Measurements from ENCODE around the gene IRX3. TPM values are rescaled to one million over a fixed set of nuclear protein-coding genes. Genes with fewer than 3 reads are reported as not detected.
"Not testable (repeated sequence)": the region's sequence is repeated elsewhere in the genome, so short reads cannot be mapped to it uniquely, and the experiment has no call there.

The IRX3 gene
- total RNA-seq, 1 donor from 2014 or later, result 38.9 TPM

DNA sequence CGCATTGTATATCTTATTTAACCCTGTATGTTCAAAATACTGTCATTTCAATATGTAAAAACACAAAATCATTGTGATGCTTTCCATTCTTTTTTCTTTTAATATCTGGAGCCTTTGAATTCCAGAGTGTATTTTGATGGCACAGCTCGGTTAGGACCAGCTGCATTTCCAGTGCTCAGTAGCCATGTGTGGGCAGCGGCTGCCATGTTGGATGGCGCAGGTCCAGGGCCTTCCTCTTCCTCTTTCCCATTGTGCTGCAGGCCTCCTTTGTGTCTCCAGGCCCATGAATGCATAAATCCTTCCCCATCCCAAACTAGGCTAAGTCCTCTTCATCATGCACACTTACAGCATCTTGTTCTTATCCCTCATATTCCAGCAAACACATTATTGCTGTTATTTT is 13.0 kb downstream of the IRX3 start:
- no peak for ATAC-seq

DNA sequence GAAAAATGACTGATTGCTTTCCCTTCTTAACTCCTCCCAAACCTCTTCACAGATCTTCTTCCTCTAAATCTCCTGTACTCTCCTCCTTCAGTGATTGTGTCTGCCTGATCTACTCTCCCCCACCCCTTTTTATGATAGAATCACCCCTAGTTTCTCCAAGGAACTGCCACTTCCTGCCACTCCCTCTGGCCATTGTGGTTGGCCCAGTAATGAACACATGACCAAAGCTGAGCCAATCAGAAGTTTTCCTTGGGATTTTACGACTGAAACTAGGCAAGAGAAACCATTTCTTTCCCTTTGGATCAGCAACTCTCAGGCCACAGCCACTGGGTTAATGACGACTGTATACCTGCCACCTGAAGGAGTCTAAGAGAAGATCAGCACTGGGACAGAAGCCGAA is 15.9 kb downstream of the IRX3 start:
- no peak for ATAC-seq

DNA sequence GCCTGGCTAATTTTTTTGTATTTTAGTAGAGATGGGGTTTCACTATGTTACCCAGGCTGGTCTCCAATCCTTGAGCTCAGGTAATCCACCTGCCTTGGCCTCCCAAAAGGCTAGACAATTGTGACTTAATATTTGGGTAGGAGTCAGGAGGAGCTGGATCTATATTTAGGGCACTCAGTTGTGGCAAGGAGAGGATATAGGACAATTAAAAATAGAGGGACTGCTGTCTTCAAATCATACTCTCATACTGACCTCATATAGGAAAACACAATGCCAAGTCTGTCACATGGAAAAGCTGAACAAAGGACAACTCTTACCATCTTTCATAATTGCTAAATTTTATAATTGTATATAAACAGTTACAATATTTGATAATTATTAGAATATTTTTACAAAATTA is 17.1 kb downstream of the IRX3 start:
- ATAC-seq, result no peak

DNA sequence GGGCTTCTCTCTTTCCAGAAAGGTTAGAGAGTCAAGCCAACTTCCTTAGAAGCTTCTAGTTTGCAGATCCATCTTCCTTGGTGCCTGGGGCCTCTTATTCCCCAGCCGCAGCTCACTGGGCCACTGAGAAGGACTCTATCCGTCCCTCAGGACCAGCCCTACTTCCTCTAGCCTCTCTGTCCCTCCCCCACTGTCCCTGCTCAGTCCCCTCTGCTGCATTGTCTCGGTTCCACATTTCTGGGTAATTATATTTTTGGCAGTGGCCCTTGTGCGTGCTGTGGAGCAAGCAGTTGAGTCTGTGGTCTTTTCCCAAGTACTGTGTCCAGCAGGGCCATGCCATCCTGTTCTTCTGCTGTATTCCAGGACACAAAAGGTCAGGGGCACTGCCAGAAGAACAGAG is 17.8 kb downstream of the IRX3 start:
- no peak for ATAC-seq

DNA sequence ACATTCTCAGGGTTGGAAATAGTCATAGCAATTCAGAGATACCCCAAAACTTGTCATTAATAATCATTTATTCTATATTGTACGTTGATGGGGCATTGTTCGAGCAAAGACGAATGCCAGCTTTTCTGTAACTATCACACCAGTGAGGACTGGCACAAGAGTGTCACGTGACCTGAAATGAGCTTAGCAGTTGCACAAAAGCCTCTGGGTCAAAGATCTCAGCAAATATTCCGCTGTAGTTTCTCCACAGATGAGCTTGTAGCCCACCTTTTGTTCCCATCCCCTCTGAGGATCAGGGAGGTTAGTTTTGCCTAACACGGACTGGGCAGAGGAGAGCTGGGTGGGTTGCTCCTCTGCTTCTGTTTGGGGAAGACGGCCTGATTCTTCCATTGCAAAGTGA is 18.2 kb downstream of the IRX3 start:
- ATAC-seq, result no peak

DNA sequence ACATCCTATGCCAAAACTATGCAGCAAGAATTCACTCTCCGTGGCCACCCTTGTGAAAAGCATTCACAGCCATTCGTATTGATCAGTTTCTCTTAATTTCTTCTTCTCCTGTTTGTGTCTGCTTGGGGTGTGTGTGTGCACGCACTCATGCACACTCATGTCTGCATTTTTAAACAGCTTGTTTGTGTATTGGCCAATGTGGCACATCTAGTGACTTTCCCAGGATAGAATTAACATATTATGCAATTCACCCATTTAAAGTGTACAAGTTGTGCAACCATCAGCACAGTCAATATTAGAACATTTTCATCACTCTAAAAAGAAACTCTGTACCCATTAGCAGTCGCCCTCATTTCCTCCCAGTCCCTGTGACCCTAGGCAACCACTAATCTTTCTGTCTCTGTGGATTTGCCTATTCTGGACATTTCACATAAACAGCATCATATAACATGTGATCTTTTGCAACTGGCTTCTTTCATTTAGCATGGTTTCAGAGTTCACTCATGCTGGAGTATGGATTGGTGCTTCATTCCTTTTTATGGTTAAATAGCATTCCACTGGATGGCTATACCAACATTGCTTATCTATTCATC is 20.1 kb downstream of the IRX3 start:
- peak; percentile 68 for ATAC-seq

DNA sequence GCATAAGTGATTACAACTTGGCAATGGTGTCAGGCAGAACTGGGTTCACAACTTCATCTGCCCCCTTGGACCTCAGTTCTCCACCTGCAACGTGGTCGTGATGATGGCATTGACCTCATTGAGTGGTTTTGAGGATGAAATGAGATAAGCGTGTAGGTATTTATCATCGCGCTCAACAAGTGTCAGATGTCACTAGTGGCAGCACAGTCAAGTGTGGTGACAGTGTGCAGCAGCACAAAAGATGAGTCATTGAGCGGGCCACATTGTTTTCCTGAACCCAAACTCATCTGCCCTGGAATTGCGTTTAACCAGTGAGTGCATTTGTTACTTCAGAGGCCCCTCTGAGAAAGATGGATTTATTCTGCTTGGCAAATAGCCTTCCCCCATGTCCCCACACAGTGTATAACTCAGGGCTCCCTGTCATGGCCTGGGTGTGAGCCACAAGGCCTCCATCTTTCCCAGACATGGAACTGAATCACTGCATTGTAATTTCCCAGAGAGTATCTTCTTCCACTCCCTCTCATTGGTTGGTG is 20.9 kb downstream of the IRX3 start:
- ATAC-seq, result no peak

DNA sequence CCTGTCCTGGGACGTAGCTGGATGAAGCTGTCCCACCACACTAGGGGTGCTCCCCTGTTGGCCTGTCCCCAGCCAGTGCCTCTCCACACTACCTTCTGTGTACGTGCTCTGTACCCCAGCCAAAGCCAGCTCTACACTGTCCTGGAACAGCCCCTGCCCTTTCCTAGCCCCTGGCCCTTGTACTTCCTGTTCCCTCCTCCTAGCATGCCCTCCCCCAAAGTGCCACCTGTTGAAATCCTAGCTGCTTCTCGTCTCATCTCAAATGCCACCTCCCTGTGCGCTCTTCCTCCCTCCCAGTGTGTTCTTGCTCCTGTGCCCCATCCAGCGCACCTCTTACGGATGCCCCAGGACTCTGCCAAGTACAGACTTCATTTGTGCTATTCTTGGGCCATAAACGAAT is 33.5 kb downstream of the IRX3 start:
- no peak for ATAC-seq

DNA sequence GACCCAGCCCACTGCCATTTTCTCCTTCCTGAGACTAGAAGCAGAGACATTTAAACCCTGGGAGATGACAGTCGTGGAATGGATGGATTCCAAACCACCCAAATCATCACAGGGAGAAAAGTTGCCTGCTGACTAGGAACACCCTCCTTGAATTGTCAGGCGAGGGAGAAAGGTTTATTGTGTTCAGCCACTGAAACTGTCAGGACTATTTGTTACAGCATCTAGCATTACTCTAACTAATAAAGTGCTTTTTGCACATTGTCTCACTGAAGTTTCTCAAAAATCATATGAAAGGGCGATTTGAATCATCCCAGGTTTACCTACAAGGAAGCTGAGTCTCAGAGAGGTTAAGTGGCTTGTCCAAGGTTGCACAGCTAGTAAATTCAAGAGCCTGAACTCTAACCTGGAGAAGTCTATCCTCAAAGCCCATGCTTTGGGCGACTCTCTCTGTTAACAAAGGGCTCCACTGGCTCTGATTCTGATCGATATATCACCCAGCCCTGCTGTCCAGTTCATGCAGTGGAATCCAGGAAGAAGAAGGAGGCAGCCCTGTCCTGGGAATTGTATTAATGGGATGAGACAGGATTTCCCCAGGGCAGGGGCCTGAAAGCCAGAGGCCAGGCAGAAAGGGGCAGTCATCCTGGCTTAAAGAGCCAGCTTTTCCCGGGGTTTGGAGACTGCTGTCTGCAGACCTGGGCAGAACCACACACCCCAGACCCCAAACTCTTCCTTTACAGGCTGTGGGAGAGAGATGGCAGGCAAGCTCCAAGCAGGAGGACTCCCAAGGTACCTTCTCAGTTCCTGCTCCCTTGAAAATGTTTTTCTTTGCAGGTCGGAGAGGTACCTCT is 37.5 kb downstream of the IRX3 start:
- no peak for ATAC-seq

DNA sequence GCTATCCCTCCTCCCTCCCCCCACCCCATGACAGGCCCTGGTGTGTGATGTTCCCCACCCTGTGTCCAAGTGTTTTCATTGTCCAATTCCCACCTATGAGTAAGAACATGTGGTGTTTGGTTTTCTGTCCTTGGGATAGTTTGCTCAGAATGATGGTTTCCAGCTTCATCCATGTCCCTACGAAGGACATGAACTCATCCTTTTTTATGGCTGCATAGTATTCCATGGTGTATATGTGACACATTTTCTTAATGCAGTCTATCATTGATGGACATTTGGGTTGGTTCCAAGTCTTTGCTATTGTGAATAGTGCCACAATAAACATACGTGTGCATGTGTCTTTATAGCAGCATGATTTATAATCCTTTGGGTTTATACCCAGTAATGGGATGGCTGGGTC is 38.9 kb downstream of the IRX3 start:
- ATAC-seq, result not testable (repeated sequence)

DNA sequence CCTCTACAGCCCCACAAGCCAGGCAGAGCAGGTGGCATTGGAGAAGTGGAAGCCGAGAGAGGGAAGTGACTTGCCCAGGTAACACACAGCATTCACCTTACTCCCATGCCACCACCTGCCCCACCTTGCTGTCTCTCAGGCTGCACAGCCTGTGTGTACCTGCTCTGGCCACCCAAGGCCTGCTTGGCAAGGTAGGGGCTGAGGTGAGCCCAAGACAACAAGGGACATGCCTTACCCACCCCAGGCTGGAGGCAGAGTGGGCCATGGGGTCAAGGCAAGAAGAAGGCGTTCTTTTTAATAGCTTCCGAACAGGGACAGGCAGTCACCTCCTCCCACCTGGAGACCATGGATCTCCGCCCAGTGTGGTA is 40.1 kb downstream of the IRX3 start:
- no peak for ATAC-seq

DNA sequence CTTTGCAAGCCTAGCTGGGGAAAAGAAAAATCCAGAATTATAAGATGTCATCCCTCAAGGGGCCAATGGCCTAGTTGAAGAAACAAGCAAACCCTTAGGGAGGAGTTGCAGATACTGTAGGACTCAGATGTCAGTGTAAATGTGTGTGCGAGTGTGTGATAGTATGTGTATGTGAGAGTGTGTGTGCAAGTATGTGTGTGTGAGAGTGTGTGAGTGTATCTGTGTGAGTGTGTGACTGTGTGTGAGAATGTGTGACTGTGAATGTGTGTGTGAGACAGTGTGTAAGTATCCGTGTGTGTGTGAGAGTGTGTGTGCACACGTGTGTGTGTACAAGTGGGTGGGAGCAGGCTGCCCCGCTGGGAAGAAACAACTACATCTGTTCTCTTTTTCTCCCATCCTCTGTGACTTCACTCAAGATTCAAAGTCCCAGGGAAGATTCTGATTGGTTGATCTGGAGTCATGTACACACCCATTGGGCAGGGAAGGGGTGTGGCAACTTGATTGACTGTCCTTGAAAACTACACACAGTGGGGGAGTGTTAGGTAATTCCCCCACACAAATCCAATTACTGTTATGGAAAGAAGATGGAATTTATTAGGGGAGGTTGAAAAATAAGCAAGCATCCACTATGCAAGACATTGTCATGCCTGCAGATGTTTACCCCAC is 40.7 kb downstream of the IRX3 start:
- ATAC-seq, result no peak

DNA sequence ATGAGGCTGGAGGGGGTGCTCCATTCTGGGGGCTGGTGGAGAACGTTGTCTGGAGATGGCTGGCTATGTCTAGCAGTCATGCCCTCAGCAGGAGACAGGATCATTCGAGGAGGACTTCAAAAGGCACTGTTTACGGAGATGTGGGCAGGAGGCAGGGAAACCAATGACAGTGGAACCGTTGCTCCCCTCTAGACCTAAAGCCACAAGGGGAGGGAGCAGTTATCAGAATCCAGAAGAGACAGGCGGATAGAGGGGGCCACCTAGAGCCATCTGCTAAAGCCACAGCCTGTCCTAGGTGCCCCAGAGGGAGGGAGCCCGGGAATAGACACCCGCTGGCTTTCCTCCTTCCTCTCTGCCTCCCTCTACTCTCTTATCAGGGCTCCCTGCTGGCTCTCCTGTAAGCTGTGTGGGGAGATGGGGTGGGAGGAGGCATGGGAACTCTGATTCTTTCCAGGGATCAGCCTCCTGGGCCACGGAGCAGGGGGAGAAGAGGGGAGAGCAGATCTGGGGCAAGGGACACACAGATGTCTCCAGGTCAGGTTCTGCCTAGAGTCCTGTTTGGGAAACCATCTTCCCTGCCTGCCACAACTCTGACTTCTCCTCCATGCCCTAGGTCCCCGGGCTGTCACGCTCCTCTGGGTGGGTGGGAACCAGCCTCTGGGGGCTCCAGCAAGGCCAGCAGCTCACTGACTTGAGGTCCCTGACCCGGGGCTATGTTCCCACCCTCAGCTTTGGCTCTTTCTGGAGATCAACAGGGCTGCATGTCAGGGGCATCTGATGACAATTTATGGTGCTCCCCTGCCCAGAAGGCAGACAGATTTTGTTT is 42.3 kb downstream of the IRX3 start:
- no peak for ATAC-seq

DNA sequence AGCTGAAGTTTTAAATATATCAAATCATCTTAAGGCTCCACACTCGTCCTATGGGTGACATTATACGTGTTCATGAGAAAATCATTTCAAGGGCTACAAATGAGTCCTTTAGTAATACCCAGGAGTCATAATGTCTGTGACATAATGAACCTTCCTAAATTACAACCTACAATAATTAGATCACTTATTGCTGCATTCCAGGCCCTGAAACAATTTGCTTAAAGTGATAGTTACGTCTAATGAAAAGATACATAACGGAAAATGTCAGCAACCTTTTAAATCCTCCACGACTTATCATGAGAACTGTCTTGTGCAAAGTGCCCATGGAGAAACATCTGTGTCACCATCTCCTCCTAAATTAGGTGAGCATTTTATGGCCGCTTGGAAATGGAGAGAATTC is 43.4 kb downstream of the IRX3 start:
- ATAC-seq, result no peak

DNA sequence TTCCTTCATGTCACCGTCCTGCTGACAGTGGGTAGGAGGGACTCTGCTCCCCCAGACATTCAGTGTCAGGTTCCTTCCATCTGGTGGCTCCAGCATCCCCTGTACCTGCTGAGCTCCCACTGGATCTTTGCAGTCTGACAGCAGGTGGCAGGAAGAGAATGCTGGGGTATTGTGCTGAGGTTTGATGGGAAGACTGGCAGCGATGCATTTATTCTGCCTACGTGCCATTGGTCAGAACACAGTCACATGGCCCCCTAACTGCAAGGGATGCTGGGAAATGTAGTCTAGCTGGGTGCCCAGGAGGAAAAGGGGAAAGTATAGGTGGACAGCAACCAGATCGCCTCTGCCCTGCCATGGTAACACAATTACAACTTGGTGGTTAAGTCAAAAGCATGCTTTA is 44.4 kb downstream of the IRX3 start:
- peak; percentile 40 for ATAC-seq

DNA sequence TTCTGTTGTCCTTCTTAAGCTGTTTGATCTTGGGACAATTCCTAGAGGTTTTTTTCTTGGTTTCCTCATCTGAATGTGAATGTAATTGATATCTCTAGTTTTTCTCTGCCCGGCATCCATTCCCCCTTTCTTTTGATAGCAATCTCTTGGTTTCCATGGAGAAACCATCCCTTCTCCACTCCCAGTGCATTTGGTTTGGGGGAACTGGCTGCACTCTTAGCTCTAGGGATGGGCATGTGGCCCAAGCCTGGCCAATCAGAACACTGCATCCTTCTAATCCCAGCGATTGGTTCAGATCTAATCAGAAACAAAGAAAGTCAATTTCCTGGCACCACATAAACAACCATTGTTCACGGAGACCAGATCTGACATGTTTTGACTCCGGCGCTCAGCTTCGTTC is 45.1 kb downstream of the IRX3 start:
- peak; percentile 35 for ATAC-seq

DNA sequence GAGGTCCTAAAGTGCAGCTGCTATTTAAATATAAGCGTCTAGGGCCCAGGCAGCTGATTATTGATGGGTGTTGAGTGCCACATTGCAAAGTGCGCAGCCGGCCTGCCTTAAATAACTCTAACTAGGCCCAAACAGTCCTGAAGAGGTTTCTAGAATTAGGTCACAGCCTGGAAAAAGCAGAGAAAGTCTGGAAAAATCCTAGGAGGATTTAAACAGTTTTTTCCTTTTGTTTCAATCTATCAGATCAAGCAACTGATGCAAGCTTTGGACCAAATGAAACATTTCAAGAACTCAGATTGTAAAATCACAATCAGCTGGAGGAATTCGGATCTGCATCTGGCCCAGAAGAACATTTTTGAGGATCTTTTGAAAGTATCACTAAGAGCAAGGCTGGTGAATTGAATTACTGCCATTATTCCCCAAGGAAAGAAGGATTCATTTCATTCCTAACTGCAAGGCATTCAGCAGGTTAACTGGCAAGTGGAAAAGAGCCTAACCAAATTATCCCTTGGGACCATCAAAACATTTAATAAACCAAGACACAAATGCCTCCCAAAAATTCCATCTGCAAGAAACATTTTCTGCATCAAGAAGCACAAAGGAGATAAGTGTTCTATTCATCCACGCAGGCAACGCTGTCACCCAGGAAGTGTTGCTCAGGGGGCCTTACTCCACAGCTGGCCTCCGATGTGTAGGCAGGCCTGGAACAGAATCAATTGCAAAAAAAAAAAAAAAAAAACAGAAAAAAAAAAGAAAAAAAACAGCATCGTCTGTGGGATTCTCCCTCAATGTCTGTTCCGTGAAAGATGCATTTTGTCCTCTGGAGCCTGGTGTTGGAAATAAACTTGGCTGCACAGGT is 46.1 kb downstream of the IRX3 start:
- ATAC-seq, result no peak

DNA sequence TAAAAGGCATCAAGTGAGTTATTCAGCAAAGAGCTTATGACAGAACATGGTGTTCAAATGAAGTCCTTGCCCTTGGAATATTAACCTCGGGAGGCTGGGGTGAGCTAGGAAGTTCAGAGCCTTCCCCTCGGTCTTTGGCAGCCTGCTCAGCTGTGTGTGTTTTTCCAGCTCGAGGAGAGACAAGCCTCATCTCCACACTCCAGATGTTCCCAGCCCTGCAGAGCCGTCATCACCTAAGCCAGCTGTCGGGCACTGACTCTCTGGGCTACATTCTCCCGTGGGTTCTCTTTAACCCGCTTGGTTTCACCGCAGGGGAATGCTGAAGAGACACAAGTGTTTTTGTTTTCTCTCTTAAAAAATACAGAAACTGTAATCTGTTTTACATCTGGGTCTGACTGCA is 47.1 kb downstream of the IRX3 start:
- ATAC-seq, result no peak

DNA sequence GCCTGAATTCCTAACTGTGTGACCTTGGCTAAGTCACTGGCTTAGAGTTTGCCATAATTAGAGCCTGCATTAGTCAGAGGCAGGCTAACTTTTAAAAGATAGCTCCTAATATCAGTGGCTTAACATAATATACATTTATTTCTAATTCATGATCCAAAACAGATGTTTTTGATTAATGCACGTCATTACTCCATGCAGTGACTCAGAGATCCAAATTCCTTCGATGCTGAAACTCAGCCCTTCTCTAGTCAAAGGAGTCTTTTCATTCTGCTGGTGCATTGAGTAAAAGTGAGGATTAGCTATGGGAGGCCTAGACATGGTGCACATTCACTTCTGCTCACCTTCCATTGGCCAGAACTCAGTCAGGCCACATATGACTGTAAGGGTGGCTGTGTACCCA is 49.8 kb downstream of the IRX3 start:
- ATAC-seq, result peak; percentile 38

DNA sequence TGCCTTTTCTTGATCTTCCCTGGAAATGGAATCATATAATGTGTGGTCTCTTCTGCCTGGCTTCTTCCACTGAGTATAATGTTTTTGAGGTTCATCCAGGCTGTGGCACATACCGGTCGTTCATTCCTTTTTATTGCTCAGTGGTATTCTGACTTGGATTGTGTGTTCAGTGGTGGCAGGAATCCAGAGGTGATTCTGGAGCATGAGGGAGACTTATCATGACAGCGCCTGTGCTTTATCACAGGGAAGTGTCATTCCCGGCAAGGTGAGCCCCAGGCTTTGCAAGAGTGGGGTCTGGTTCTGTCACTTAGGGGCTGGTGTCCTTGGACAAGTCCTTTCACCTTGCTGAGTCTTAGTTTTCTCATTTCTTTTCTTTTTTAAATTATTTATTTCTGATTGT is 53.0 kb downstream of the IRX3 start:
- no peak for ATAC-seq
